Measurements from ENCODE around the gene DYNC1H1. TPM values are rescaled to one million over a fixed set of nuclear protein-coding genes. Genes with fewer than 3 reads are reported as not detected.

The DYNC1H1 gene
- total RNA-seq, 4 donors from 2014 or later, result 556 to 753 (median 634) TPM

DNA sequence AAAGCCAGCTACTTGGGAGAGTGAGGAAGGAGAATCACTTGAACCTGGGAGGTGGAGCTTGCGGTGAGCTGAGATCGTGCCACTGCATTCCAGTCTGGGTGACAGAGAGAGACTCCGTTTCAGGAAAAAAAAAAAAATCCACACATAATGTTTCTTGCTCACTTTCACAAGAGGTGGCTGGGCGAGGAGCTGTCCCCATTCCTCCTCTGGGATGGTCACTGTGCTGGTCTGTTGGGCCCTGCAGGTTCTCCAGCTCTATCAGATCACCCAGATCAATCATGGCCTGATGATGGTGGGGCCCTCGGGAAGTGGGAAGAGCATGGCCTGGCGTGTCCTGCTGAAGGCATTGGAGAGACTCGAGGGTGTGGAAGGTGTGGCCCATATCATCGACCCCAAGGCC is 47.3 kb downstream of the DYNC1H1 start:
- no peak overlapping the region for H3K4me3 ChIP-seq
- no peak overlapping the region for H3K27ac ChIP-seq
- DNase-seq (ENCODE audit: low spot score in 2 of 2), result no peak
- no peaks in the 10 kb centered on the region for H3K9me3 ChIP-seq
- no peaks in the 10 kb centered on the region for H3K4me1 ChIP-seq
- no peaks in the 10 kb centered on the region for H3K27me3 ChIP-seq
- H3K36me3 ChIP-seq, result peaks cover 100% of the 10 kb centered on the region
- 94% methylated on average over 8 of the region's 8 CpGs for WGBS
- TF ChIP-seq, protein P1, sequence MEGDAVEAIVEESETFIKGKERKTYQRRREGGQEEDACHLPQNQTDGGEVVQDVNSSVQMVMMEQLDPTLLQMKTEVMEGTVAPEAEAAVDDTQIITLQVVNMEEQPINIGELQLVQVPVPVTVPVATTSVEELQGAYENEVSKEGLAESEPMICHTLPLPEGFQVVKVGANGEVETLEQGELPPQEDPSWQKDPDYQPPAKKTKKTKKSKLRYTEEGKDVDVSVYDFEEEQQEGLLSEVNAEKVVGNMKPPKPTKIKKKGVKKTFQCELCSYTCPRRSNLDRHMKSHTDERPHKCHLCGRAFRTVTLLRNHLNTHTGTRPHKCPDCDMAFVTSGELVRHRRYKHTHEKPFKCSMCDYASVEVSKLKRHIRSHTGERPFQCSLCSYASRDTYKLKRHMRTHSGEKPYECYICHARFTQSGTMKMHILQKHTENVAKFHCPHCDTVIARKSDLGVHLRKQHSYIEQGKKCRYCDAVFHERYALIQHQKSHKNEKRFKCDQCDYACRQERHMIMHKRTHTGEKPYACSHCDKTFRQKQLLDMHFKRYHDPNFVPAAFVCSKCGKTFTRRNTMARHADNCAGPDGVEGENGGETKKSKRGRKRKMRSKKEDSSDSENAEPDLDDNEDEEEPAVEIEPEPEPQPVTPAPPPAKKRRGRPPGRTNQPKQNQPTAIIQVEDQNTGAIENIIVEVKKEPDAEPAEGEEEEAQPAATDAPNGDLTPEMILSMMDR (IDR thresholded peaks at IDR 0.05), result no peak
- no peak for TF ChIP-seq POLR2AphosphoS5 (IDR thresholded peaks at IDR 0.05)
- no peak for TF ChIP-seq POLR2A (IDR thresholded peaks at IDR 0.05)
- TF ChIP-seq EP300 (IDR thresholded peaks at IDR 0.05), result no peak

DNA sequence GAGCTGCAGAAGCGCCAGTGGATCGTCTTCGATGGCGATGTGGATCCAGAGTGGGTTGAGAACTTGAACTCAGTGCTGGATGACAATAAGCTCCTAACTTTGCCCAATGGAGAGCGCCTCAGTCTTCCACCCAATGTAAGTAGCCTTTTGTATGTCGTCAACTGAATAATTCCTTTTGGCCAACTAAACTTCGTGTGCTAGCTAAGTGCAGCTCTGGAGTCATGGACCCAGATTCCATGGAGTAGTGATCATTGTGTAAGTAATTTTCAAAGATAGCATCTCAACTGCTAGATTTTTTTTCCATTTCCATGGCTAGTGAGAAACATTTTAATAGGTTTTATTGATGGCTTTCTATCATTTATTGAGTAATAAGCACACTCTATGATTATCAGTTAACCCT is 48.0 kb downstream of the DYNC1H1 start:
- no peak for DNase-seq (ENCODE audit: low spot score in 2 of 2)
- Histone ChIP-seq H3K4me3 (no peak overlapping the region), H3K27ac (no peak overlapping the region), H3K36me3 (peaks cover 100% of the 10 kb centered on the region), H3K9me3 (no peaks in the 10 kb centered on the region), H3K27me3 (no peaks in the 10 kb centered on the region), H3K4me1 (no peaks in the 10 kb centered on the region)
- WGBS, result 96% methylated on average over 7 of the region's 7 CpGs
- TF ChIP-seq POLR2AphosphoS5 (IDR thresholded peaks at IDR 0.05) (no peak), EP300 (IDR thresholded peaks at IDR 0.05) (no peak), POLR2A (IDR thresholded peaks at IDR 0.05) (no peak)
- TF ChIP-seq, protein P1 (IDR thresholded peaks at IDR 0.05), result no peak

DNA sequence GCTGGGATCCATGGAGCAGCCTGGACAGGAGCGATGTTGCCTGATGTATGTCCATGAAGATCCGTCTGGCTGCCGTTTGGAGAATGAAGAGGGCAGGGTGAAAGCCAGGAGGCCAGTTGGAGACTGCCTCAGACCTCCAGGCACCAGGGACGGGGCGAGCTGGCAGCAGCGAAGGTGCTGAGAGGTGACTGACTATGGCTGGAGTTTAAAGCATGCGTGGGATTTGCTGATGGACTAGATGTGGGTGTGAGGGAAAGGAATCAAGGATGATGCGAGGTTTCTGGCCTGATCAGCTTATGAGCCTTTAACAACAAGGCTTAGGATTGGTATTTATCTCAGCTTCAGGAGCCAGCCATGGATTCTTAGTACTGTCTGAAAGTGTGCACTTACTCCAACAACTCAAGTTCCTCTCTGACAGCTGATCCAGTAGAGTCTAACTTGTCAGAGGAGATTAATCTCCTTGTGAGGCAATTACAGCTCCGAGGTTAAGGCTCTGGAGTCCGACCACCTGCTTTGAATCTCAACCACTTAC is 49.4 kb downstream of the DYNC1H1 start:
- Histone ChIP-seq H3K36me3 (peaks cover 100% of the 10 kb centered on the region), H3K4me3 (no peak overlapping the region), H3K27ac (no peak overlapping the region), H3K9me3 (no peaks in the 10 kb centered on the region), H3K4me1 (no peaks in the 10 kb centered on the region), H3K27me3 (no peaks in the 10 kb centered on the region)
- WGBS, result 92% methylated on average over 9 of the region's 10 CpGs
- no peak for TF ChIP-seq POLR2A (IDR thresholded peaks at IDR 0.05)
- TF ChIP-seq, protein P1 (IDR thresholded peaks at IDR 0.05), result no peak
- TF ChIP-seq EP300 (IDR thresholded peaks at IDR 0.05), result no peak
- TF ChIP-seq POLR2AphosphoS5 (IDR thresholded peaks at IDR 0.05), result no peak
- DNase-seq (ENCODE audit: low spot score in 2 of 2), result no peak

DNA sequence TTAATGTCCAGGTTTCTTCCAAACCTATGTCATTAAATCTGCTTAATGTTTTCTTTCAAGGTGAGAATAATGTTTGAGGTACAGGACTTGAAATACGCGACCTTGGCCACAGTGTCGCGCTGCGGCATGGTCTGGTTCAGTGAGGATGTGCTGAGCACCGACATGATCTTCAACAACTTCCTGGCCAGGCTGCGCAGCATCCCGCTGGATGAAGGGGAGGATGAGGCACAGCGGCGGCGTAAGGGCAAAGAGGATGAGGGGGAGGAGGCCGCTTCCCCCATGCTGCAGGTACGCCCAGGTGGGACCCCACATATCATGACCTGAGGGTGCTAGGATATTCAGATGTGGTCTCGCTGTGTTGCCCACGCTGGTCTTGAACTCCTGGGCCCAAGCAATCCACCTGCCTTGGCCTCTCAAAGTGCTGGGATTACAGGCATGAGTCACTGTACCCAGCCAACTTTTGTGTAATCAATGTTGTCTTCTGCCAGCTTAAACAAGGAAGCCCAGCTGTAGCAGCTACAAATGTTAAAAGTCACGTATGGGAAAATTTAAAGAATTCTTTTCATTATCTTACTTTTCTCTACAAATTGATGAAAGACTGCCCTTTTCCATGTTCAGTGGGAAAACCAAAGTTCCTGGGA is 50.8 kb downstream of the DYNC1H1 start:
- WGBS, result 96% methylated on average over 16 of the region's 16 CpGs
- peaks cover 100% of the 10 kb centered on the region for H3K36me3 ChIP-seq
- H3K9me3 ChIP-seq, result no peaks in the 10 kb centered on the region
- no peak overlapping the region for H3K27ac ChIP-seq
- TF ChIP-seq EP300 (IDR thresholded peaks at IDR 0.05) (no peak), POLR2AphosphoS5 (IDR thresholded peaks at IDR 0.05) (no peak), POLR2A (IDR thresholded peaks at IDR 0.05) (no peak)
- TF ChIP-seq, protein P1 (IDR thresholded peaks at IDR 0.05), result no peak
- DNase-seq (ENCODE audit: low spot score in 2 of 2), result no peak
- no peak overlapping the region for H3K4me3 ChIP-seq
- no peaks in the 10 kb centered on the region for H3K27me3 ChIP-seq
- H3K4me1 ChIP-seq, result no peaks in the 10 kb centered on the region

DNA sequence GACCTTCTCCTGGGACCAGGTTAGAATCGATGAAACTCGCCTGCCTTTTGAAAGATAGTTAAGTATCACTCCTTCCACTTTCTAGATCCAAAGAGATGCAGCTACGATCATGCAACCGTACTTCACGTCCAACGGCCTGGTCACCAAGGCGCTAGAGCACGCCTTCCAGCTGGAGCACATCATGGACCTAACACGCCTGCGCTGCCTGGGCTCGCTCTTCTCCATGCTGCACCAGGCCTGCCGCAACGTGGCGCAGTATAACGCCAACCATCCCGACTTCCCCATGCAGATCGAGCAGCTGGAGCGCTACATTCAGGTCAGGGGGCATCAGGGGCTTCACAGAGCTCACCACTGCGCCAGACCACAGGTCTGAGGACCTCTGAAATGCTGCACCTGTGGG is 51.4 kb downstream of the DYNC1H1 start:
- Histone ChIP-seq H3K4me1 (no peaks in the 10 kb centered on the region), H3K27me3 (no peaks in the 10 kb centered on the region), H3K4me3 (no peak overlapping the region), H3K9me3 (no peaks in the 10 kb centered on the region), H3K36me3 (peaks cover 100% of the 10 kb centered on the region), H3K27ac (no peak overlapping the region)
- DNase-seq (ENCODE audit: low spot score in 2 of 2), result no peak
- whole genome bisulfite sequencing, result over 99% methylated on average over 17 of the region's 19 CpGs
- TF ChIP-seq, protein P1 (IDR thresholded peaks at IDR 0.05), result no peak
- no peak for TF ChIP-seq POLR2A (IDR thresholded peaks at IDR 0.05)
- TF ChIP-seq POLR2AphosphoS5 (IDR thresholded peaks at IDR 0.05), result no peak
- TF ChIP-seq EP300 (IDR thresholded peaks at IDR 0.05), result no peak
